K562 (cell line): ENCODE measurements around the gene GFOD1. TPM values are rescaled to one million over a fixed set of nuclear protein-coding genes. Genes with fewer than 3 reads are reported as not detected.

Experiments used
- BMI1 ChIP-seq: fragments of 150-350 bp; IDR thresholded peaks from 2 replicates; pipeline ENCODE4 v1.6.1; 2014; ENCODE audit warnings: low read length
- C11orf30 ChIP-seq: fragments of 450-650 bp; IDR thresholded peaks from 2 replicates; pipeline ENCODE4 v1.6.1; 2016; ENCODE audit warnings: low read depth, mild to moderate bottlenecking
- CEBPG ChIP-seq, 3 experiments: fragments of 200-800 bp in 1 of 3; sonication (Bioruptor generic) in 1 of 3; sonication (generic) in 1 of 3; formaldehyde crosslinking in 1 of 3; IDR thresholded peaks in 2 of 3; conservative IDR thresholded peaks in 1 of 3; 2 replicates each; pipeline versions ENCODE4 v1.6.1 to v1.8.0; 2016 to 2022; ENCODE audit warnings: missing compliant biosample characterization in 2 of 3, missing genetic modification characterization in 2 of 3, mild to moderate bottlenecking in 1 of 3, missing genetic modification reagents in 1 of 3
- CREB3 ChIP-seq: fragments of 450-650 bp; conservative IDR thresholded peaks from 2 replicates; pipeline ENCODE4 v1.6.1; 2016; ENCODE audit warnings: missing genetic modification characterization, low read depth, mild to moderate bottlenecking, missing compliant biosample characterization, moderate library complexity
- CTBP1 ChIP-seq: fragments of 450-650 bp; IDR thresholded peaks from 2 replicates; pipeline ENCODE4 v1.6.1; 2016; ENCODE audit warnings: borderline replicate concordance
- ETV5 ChIP-seq: sonication (generic); formaldehyde crosslinking; IDR thresholded peaks from 2 replicates; pipeline ENCODE4 v1.4.0; 2020; ENCODE audit warnings: low read depth, mild to moderate bottlenecking, missing genetic modification reagents
- HDAC8 ChIP-seq: fragments of 450-650 bp; IDR thresholded peaks from 2 replicates; pipeline ENCODE4 v1.6.1; 2016; ENCODE audit warnings: mild to moderate bottlenecking, missing genetic modification characterization, moderate library complexity, missing compliant biosample characterization
- ILK ChIP-seq: fragments of 450-650 bp; IDR thresholded peaks from 2 replicates; pipeline ENCODE4 v1.6.1; 2016; ENCODE audit warnings: missing genetic modification characterization, low read depth, mild to moderate bottlenecking, missing compliant biosample characterization, moderate library complexity, borderline replicate concordance
- PURB ChIP-seq: sonication (generic); formaldehyde crosslinking; IDR thresholded peaks from 2 replicates; pipeline ENCODE4 v1.9.0; 2021; ENCODE audit warnings: low read depth, mild to moderate bottlenecking, missing genetic modification reagents
- SNRNP70 ChIP-seq: fragments of 200-400 bp; formaldehyde crosslinking; optimal IDR thresholded peaks from 2 replicates; pipeline ENCODE3; 2017; ENCODE audit warnings: low read depth, low read length
- SP2 ChIP-seq: IDR thresholded peaks from 2 replicates; pipeline ENCODE4 v1.6.1; 2011; ENCODE audit warnings: mild to moderate bottlenecking, low read depth, low read length, moderate library complexity; ENCODE audit not compliant: poor library complexity, severe bottlenecking; ENCODE audit errors: extremely low read depth
- TOE1 ChIP-seq, 2 experiments: fragments of 450-650 bp in 1 of 2; sonication (generic) in 1 of 2; formaldehyde crosslinking in 1 of 2; IDR thresholded peaks; 2 replicates each; pipeline versions ENCODE4 v1.7.1 to v1.8.0; 2016 to 2022; ENCODE audit warnings: borderline replicate concordance in 2 of 2, mild to moderate bottlenecking in 2 of 2, antibody characterized with exemption in 1 of 2, inconsistent platforms in 1 of 2, low read depth in 1 of 2, missing genetic modification reagents in 1 of 2, moderate library complexity in 1 of 2
- TSHZ1 ChIP-seq: fragments of 250-450 bp; sonication (Bioruptor Pico); IDR thresholded peaks from 2 replicates; pipeline ENCODE4 v1.4.0; 2020; ENCODE audit warnings: mild to moderate bottlenecking, moderate library complexity
- ZBTB8A ChIP-seq: fragments of 450-650 bp; IDR thresholded peaks from 2 replicates; pipeline ENCODE4 v1.6.1; 2018; ENCODE audit warnings: mild to moderate bottlenecking, moderate library complexity; ENCODE audit not compliant: partially characterized antibody
- ZNF140 ChIP-seq: fragments of 250-450 bp; sonication (Bioruptor Pico); IDR thresholded peaks from 2 replicates; pipeline ENCODE4 v1.8.0; 2021; ENCODE audit warnings: moderate library complexity, mild to moderate bottlenecking, inconsistent platforms
- ZNF324 ChIP-seq: fragments of 250-450 bp; sonication (Bioruptor Pico); IDR thresholded peaks from 2 replicates; pipeline ENCODE4 v1.4.0; 2020; ENCODE audit warnings: mild to moderate bottlenecking
- ZNF384 ChIP-seq: IDR thresholded peaks from 2 replicates; pipeline ENCODE4 v1.6.1; 2012; ENCODE audit warnings: low read depth, low read length, improper control_type of control experiment
- ZNF395 ChIP-seq: fragments of 200-800 bp; sonication (Bioruptor generic); IDR thresholded peaks from 2 replicates; pipeline ENCODE4 v1.6.1; 2017; ENCODE audit warnings: missing genetic modification characterization, missing compliant biosample characterization
- ZNF695 ChIP-seq: fragments of 450-650 bp; formaldehyde crosslinking; IDR thresholded peaks from 2 replicates; pipeline ENCODE4 v1.4.0; 2020; ENCODE audit warnings: mild to moderate bottlenecking, moderate library complexity
- polyA plus RNA-seq, 8 experiments: library from polyadenylated mRNA; depleted of rRNA in 4 of 8; stranded (reverse) in 5 of 8; unstranded in 3 of 8; fragments of >200 nt; fragmentation: Nextera tagmentation in 2 of 8; fragmentation: Illumina TruSeq in 1 of 8; extraction: Ambion mirVana in 2 of 8; extraction: Trizol in 1 of 8; gene quantifications; 2 replicates each; pipeline versions ENCODE4 v1.2.1 to v1.2.3, GENCODE V29; 2011 to 2014; ENCODE audit warnings: inconsistent platforms in 1 of 8, missing spikeins in 1 of 8
- total RNA-seq, 7 experiments: library from RNA; depleted of rRNA in 6 of 7; stranded (reverse); fragments of >200 nt in 6 of 7; fragmentation: Illumina TruSeq in 2 of 7; extraction: Trizol in 2 of 7; gene quantifications; 2 replicates each; pipeline versions ENCODE4 v1.2.1 to v1.2.3, GENCODE V29; 2011 to 2021; ENCODE audit warnings: low replicate concordance in 1 of 7
- TF ChIP-seq, protein P1 (sequence below): fragments of 250-450 bp; sonication (Bioruptor Pico); IDR thresholded peaks from 2 replicates; pipeline ENCODE4 v1.5.0; 2022; ENCODE audit warnings: mild to moderate bottlenecking

GFOD1 gene
- total and polyA plus RNA-seq, 9 of the 15 experiments (the other 6 are each of a cell fraction or from before 2014, with no cell fraction given), result 3.8 to 12.0 (median 8.2) TPM

GRCh38 chr6:13311155-13311554 lies 176.2 kb downstream of the GFOD1 start (continued):
- TF ChIP-seq ILK (tag) (no peak), ETV5 (CRISPR knock-in tag) (no peak), C11orf30 (no peak), CEBPG (CRISPR knock-in tag; IDR thresholded peaks at IDR 0.05) (no peak), CEBPG (tag; conservative IDR thresholded peaks at IDR 0.05 in 1 of 2, IDR thresholded peaks at IDR 0.05 in 1 of 2) (peak; percentile 66 to 84; a peak in 3 of 4 replicates), ZNF695 (no peak), ZNF395 (CRISPR knock-in tag) (no peak), CTBP1 (0 out of 2 replicates have a peak, but pooled peaks have one; percentile 18), ZNF384 (no peak), SNRNP70 (no peak), HDAC8 (tag) (no peak), TSHZ1 (CRISPR knock-in tag) (no peak), SP2 (no peak), BMI1 (no peak), ZNF140 (CRISPR knock-in tag) (no peak), TOE1 (IDR thresholded peaks at IDR 0.05; ENCODE audit: borderline replicate concordance) (no peak), TOE1 (CRISPR knock-in tag; IDR thresholded peaks at IDR 0.05; ENCODE audit: borderline replicate concordance, low read depth) (no peak), CREB3 (tag) (no peak), ZNF324 (CRISPR knock-in tag) (no peak), ZBTB8A (no peak), PURB (CRISPR knock-in tag) (no peak)
- TF ChIP-seq, protein P1, sequence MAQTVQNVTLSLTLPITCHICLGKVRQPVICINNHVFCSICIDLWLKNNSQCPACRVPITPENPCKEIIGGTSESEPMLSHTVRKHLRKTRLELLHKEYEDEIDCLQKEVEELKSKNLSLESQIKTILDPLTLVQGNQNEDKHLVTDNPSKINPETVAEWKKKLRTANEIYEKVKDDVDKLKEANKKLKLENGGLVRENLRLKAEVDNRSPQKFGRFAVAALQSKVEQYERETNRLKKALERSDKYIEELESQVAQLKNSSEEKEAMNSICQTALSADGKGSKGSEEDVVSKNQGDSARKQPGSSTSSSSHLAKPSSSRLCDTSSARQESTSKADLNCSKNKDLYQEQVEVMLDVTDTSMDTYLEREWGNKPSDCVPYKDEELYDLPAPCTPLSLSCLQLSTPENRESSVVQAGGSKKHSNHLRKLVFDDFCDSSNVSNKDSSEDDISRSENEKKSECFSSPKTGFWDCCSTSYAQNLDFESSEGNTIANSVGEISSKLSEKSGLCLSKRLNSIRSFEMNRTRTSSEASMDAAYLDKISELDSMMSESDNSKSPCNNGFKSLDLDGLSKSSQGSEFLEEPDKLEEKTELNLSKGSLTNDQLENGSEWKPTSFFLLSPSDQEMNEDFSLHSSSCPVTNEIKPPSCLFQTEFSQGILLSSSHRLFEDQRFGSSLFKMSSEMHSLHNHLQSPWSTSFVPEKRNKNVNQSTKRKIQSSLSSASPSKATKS (CRISPR knock-in tag), result no peak
